GM18519 (cell line): ENCODE results near the gene CD74.
"Not testable (repeated sequence)": the region's sequence is repeated elsewhere in the genome, so short reads cannot be mapped to it uniquely, and the experiment has no call there.

ENCODE experiments used
- ATAC-seq: cut with Tn5 transposase; IDR thresholded peaks from one replicate; pipeline ENCODE4 v1.9.1; 2021; ENCODE audit warnings: mild to moderate bottlenecking, moderate library complexity; ENCODE audit not compliant: unreplicated experiment, low FRiP score

CD74 gene

DNA sequence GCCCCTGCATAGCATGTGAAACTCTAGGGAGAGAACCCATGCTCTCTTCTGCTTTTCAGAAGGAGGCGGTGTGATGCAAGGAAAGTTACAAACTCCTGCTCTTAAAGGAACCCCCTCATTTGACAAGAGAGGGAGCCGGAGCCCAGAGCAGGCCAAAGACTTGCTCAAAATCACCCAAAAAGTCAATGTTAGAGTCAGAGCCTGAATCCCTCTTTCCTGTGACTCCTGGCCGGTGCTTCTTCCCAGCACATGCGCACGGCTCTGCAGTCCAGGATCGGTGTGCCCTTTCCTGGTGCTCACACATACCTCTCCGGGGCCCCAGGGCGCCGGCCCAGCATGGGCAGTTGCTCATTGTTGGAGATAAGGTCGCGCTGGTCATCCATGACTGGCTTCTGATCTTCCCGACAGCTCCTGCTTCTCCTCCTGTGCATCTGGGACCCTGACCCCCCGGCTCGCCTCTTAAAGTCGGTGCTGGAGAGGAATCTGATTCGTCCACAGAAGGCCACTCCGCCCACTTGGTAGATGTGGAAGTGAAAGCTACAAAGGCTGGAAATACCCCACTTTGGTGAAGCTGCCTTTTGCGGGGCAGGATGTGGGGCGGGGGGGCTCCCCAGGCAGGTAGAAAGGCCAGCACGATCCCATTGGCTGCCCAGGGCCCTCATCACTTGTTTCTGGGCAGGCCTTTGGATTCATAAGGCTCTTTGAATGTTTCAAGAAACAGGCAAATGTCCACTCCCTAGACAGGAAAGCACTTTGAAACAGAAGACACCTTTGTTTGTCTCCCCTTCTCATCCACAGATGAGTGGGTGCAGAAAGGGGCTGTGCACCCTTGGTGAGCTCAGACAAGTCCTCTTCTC lies at the start of gene CD74:
TSS of gene CD74 (minus strand) at position 592 of the 857 bp plus-strand sequence. CDS start at position 431, 161 bp downstream.
- peak; percentile 61 for ATAC-seq

DNA sequence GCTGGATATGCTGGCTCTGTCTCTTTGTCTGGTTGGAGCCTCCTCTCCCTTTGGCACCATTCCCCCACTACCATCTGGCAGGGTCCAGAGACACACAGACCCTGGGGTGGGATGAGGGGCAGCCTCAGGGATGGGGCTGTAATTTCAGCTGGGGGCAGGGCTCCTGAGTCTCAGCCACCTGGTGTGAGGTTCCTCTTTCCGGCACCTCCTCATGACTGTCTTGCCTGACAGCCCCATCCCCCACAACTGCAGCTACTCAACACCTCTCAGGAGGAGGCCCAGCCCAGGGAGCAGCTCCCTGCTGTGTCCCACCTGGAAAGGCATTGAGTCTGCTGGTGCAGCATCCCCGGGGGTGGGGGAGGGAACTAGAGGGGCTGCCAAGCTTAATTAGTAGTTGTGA lies 48.5 kb upstream of the CD74 start:
- ATAC-seq = peak; percentile 64

DNA sequence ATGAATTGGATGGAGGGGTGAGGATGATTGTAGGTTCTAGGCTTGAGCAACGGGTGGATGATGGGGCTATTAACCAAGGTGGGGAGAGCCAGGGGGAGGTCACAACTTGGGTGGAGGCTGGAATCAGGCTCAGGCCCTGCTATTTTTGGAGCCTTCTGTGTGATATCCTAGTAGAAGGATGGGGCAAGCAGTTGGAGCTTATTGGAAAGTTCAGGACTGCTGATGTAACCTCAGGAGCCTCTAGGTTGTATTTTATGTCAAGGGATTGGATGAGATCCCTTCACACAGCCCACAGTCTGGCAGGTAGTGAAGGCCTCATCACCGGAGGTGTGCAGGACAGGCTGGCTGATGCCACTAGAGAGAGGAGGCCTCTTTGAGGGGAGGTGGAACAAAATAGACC lies 48.1 kb upstream of the CD74 start:
- ATAC-seq = no peak

DNA sequence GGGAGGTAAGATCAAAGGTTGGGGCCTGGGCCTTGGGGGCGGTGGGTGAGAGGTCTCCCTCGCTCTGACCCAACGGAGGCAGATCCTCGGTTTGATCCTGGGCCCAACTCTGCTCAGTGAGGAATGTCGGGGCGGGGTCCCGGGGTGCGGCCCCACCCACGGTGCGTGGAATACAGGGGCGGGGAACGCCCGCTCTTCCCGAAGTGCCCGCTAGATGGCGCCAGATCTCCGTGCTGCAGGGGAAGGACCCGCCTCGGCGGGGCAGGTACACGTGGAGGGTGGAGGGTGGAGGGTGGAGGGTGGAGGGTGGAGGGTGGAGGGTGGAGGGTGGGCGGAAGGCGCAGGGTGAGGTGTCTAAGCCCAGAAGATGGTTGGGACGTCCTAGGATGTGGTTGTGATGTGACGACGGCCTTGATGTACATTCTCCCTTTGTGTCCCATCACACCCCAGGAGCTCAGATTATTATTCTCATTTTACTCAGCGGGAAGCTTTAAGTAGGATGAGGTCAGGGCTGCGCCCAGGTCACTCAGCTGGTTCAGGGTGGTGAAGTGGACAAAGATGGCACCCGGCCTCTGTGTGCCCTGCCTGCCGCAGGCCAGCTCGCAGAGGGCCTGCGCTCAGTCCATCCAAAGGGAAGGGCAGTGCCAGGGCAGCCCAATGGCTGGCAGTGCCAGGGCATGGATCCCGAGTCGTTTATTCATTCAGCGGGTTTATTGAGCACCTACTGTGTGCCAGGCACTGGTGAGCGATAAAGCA lies 46.3 kb upstream of the CD74 start:
- ATAC-seq = peak; percentile 55

DNA sequence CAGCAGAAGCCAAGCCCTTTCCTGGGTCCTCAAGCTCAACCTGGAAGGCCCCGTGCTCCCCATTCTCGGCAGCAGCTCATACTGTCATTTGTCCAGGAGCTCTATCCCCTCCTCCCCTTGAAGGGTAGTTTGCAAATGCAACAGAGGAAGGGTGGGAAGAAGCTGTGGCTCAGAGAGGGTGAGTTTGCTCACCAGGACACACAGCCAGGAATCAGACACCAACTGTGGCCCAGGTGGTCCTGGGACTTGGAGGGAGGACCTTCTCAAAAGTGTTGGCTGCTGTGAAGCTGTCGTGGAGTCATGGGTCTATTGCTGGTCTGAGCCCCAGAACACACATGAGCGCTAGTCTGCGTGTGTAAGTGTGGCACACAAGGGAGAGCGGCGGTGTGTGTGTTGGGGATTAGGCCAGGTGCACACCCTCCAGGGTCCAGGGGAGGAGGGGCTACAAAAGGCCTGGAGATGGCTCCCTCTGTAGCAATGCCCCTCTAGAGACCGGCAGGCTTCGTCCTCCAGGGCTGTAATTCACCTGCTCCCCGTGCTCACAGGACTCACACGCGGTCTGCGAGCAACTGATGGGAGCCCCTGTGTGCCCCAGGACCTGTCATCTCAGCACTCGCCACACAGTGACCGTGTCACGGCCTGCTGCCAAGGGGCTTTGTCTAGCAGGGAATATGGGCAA lies 45.0 kb upstream of the CD74 start:
- no peak for ATAC-seq

DNA sequence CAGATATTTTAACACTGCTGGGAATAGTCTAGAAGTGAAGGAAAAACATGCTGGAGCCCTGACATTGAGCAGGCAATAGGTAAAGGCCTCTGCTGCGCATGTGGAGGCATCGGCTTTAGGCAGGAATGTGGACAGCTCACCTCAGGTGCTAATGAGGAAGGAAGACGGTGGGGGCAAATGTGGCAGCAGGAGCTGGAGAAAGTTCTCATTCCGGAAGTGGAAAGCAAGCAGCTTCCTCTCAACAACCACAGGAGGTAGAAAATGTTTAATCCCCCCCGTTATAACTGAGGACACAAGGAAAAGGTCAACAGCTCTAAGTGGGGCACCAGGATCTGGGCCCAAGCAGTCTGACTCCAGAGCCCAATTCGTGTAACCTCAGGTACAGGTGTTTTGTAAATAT lies 44.4 kb upstream of the CD74 start:
- ATAC-seq = no peak

DNA sequence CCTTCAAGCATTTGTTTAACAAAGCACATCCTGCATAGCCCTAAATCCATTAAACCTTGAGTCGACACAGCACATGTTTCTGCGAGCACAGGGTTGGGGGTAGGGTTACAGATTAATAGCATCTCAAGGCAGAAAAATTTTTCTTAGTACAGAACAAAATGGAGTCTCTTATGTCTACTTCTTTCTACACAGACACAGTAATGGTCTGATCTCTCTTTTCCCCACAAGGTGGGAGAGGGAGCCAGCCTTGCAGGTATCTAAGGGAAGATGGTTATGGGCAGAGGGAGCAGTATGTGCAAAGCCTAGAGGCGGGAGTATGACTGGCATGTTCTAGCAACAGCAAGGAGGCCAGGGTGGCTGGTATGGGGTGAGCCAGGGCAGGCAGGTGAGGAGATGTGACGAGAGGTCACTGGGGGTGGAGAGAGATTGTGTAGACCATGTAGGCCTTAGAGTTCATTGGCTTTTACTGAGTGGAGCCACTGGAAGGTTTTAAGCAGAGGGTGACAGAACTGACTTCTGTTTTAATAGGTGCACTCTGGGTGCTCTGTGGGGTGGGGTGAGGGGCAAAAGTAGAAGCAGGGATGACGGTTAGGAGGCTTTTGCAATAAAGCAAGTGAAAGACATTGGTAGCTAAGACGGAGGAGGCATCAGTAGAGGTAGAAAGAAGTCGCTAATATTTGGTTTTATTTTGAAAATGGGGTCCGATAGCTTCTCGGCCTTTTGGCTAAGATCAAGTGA lies 42.0 kb upstream of the CD74 start:
- no peak for ATAC-seq

DNA sequence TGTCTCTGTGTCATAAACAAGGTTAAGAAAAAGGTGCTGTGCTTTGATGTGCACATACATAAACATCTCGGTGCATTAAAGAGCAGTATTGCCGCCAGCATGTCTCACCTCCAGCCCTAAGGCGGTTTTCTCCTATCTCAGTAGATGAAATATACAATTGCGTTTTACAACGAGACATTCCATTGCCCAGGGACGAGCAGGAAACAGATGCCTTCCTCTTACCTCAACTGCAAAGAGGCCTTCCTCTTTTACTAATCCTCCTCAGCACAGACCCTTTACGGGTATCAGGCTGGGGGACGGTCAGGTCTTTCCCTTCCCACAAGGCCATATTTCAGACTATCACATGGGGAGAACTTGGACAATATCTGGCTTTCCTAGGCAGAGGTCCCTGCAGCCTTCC lies 41.3 kb upstream of the CD74 start:
- ATAC-seq = not testable (repeated sequence)

DNA sequence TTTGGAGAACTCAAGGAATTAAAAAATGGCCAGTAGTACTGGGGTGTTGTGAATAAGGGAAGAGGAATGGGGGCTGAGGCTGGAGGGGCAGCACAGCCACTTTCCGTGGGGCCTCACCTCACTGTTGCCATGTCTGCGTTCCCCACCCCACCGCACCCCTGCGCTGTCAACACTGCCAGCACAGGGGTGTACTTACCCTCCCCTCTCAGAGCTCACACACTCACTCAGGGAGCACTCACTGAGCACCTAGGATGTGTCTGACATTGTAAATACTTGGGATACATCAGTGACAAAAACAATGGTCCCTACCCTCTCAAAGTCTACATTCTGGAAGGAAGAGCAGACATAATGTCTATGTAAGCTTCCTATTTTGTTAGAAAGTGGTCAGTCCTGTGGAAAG lies 40.2 kb upstream of the CD74 start:
- no peak for ATAC-seq

DNA sequence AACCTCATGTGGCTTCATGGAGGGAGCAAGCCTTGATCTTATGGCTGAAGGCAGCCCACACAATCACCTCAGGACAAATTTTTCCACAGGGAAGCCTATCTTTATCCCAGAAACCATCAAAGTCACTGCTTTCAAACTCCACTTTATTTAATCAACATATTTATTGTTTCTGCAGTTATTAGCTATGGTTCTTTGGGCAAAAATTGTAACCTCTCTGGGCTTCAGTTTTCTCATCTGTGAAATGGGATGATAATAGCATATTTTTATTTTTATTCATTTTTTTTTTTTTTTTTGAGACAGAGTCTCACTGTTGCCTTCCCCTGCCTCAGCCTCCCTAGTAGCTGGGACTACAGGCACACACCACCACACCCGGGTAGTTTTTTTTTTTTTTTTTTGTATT lies 38.9 kb upstream of the CD74 start:
- no peak for ATAC-seq

DNA sequence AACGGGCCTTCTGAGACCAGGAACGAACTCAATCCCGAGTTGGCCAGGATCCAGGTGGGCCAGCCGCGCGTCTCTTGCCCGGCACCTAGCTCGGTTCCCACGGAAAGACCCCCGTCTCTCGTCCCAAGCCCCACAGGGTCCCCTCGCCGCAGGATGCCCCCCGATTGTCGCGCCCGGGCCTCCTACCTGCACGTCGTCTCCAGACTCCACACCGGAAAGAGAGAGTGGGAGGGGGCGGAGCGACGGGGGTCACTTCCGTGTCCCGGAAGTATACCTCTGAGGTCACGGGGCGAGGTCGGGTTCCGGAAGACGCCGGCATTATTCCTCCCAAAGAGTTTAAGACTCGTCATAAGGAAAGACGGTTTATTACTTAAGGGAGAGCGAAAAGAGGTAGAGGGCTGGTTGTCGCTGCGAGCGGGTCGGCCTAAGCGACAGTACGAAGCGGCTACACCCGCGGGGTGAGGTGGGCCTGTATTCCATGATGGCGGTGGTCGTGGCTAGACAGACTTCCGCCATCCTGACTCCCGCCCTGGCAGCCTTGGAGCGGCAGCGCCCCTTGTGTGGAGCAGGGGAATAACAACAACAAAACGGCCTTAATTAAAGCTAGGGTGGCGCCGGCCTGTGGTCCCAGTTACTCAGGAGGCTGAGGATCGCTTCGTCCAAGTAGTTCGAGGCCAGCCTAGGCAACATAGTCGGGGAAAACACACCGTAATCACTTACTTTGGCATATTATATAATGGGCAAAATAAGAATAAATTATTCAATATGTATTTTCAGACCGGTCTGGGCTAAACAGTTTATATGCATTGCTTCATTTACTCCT lies 37.0 kb upstream of the CD74 start, which contains the start of gene RPS14:
TSS of gene RPS14 (minus strand) at position 223 of the 823 bp plus-strand sequence. CDS start 2,006 bp downstream, outside the sequence.
- peak; percentile 86 for ATAC-seq

DNA sequence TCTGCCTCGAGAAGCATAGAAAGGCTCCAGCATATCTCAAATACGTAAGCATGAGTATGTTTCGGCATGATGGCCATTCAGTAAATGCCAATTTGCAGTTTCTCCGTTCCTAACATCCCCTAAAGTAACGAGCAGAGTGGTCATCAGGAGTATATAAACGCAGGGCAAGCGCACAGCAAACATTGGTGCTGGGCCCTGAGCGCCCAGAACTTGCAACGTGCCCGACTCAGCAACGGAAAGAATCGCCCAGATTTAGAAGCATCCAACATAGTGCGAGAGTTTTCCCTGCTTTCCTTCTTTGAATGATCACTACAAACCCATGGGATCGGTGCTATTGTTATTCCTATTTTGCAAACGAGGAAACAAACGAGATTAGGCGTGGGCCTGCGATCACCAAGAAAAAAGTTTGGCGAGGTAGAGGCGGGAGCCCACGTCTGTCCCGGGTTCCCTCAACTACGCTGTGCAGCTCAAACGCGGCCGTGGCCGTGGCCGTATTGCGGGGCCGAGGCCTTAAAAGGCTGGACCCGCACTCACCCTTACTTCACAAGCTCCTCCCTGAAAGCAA lies 36.3 kb upstream of the CD74 start:
- ATAC-seq = no peak

DNA sequence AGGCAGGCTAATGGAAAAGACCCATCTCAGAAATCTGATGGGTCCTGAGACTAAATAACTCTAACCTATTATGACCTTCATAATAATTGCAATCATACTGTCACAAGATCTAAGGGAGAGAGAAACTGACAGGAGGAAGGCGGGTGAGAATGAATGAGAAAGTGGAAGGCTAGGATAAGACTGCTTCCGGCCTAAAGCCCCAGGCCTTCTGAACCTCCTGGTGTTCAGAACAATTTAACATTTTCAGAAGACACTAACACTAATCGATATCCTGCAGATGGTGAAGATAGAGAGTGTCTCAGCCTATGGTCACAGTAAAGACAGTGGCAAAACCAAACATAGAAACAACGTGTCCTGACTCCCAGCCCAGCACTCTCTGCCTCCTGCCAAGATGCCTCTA lies 35.6 kb upstream of the CD74 start:
- ATAC-seq = no peak

DNA sequence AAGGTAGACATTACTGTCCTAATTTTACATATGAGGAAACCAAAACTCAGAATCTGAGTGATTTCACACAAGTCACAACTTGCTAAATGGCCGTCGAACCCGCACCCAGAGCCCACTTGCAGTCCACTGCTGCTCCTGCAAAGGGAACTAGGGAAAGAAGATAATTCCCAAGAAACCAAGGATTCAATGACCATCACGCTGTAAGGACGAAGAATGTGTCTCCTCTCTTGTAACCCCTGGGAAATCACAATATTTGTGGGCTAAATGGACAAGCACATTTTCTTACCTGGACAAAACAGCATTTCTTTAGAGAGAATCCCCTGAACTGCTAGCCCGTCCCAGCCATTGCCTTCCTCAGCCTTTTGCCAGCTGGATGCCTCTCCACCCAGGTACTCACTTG lies 34.5 kb upstream of the CD74 start:
- no peak for ATAC-seq

DNA sequence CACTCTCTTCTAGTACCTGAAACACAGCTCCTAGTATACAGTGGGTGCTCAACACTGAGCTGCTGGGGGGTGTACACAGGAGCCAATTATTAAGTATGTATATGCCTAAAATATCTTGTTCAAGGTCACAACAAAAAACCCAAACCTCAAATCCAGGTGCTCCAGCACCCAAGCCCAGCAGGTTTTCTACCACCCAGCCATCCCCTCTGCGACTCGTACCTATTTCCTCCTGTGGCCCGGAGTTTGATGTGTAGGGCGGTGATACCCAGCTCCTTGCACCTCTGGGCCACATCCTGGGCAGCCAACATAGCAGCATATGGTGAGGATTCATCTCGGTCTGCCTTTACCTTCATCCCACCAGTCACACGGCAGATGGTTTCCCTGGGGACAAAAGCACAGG lies 33.9 kb upstream of the CD74 start:
- ATAC-seq = no peak

DNA sequence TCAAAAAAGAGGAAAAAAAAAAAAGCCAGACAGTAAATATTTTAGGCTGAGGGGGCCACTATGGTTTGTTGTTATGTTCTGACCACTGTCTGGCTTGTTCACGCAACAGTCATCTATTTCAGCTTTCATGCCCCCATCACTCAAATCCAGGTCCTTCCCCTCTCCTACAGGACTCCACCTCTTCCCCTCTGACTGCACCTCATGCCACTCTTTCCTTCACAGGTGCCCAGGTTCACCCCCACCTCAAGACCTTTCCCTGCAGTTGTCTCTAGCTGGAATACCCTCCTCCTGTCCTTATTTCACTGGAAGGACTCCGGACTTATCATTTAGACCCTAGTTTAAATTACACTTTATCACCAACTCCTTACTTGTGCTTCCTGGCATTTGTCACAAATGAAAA lies 33.4 kb upstream of the CD74 start:
- no peak for ATAC-seq

DNA sequence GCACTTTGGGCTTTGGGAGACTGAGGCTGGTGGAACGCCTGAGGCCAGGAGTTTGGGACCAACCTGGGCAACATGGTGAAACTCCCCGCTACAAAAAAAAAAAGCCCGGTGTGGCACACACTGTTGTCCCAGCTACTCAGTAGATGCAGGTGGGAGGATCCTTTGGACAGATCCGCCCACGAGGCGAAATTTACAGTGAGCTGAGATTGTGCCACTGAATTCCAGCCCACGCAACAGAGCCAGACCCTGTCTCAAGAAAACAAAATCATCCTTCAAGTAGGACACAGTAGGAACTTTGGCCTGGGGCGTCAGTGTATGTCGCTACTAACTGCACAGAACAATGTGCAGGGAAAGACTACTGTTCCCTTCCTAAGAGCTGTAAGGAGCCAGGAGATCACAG lies 32.1 kb upstream of the CD74 start:
- no peak for ATAC-seq

DNA sequence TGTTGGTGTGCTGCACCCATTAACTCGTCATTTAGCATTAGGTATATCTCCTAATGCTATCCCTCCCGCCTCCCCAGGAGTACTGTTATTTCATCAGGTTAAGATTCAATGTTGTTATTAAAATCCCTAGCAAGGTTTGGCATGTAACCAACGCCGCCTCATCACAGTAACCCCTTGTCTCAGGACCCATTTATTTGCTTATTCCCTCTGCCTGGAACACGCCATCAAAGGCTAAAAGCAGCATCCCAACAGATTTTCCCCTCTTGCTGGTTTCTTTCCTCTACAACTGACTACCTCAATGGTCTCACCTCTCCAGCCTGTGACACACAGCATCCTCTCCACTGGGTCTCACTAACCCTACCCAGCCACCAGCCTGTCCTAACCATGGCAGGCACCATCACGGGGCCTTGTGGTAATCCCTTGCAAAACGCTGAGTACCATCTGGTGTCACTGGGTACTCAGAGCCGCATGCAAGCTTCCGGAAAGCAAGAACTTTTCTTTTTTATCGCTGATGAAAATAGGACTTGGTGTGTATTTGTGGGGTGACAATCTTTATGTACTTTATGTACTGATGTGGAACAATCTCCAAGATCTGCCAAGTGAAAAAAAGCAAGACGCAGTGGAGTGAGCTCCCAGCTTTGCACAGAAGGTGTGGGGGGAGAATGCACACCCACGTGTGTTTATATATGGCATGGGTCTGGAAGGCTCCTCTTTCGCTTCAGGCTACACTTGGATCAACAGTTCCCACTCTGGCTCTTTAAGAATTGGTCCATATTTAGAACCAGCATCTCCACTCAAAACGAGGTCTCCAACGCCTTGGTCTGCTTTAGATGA lies 30.7 kb upstream of the CD74 start:
- no peak for ATAC-seq
